HepG2 (cell line): ENCODE measurements around the gene ABCA2. TPM values are rescaled to one million over a fixed set of nuclear protein-coding genes. Genes with fewer than 3 reads are reported as not detected.

ENCODE experiments used
- ATF1 ChIP-seq: IDR thresholded peaks from 2 replicates; pipeline ENCODE4 v1.6.1; 2016; ENCODE audit warnings: mild to moderate bottlenecking, control low read depth
- ATF6 ChIP-seq: sonication (generic); formaldehyde crosslinking; conservative IDR thresholded peaks from 2 replicates; pipeline ENCODE4 v1.4.0; 2020; ENCODE audit warnings: missing genetic modification reagents
- EHMT2 ChIP-seq: fragments of 200-600 bp; sonication (generic); IDR thresholded peaks from 2 replicates; pipeline ENCODE4 v1.7.0; 2017; ENCODE audit warnings: antibody characterized with exemption, low read depth, low read length, borderline replicate concordance
- GABPB1 ChIP-seq: IDR thresholded peaks from 2 replicates; pipeline ENCODE4 v1.6.1; 2016; ENCODE audit warnings: mild to moderate bottlenecking, missing genetic modification reagents, moderate library complexity, missing compliant biosample characterization
- GTF3A ChIP-seq: sonication (generic); formaldehyde crosslinking; conservative IDR thresholded peaks from 2 replicates; pipeline ENCODE4 v1.4.0; 2020; ENCODE audit warnings: mild to moderate bottlenecking, missing genetic modification reagents
- MAFG ChIP-seq: sonication (generic); formaldehyde crosslinking; IDR thresholded peaks from 2 replicates; pipeline ENCODE4 v1.5.1; 2020; ENCODE audit warnings: mild to moderate bottlenecking, missing genetic modification reagents
- NFE2 ChIP-seq: sonication (generic); formaldehyde crosslinking; IDR thresholded peaks from 2 replicates; pipeline ENCODE4 v1.4.0; 2020; ENCODE audit warnings: missing genetic modification reagents
- NFE2L2 ChIP-seq: fragments of 150-350 bp; IDR thresholded peaks from 2 replicates; pipeline ENCODE4 v1.6.1; 2014; ENCODE audit warnings: low read length
- NFKB2 ChIP-seq: sonication (generic); formaldehyde crosslinking; IDR thresholded peaks from 2 replicates; pipeline ENCODE4 v1.4.0; 2020; ENCODE audit warnings: missing genetic modification reagents, borderline replicate concordance
- NR3C1 ChIP-seq: sonication (generic); formaldehyde crosslinking; IDR thresholded peaks from 2 replicates; pipeline ENCODE4 v1.4.0; 2020; ENCODE audit warnings: missing genetic modification reagents
- PRPF4 ChIP-seq: fragments of 200-400 bp; formaldehyde crosslinking; IDR thresholded peaks from 2 replicates; pipeline ENCODE4 v1.6.1; 2016; ENCODE audit warnings: low read length, low read depth; ENCODE audit not compliant: poor library complexity, severe bottlenecking
- RFX3 ChIP-seq: IDR thresholded peaks from 2 replicates; pipeline ENCODE4 v1.6.1; 2016; ENCODE audit warnings: missing biosample characterization, missing genetic modification reagents
- SMAD1 ChIP-seq: sonication (generic); formaldehyde crosslinking; IDR thresholded peaks from 2 replicates; pipeline ENCODE4 v1.4.0; 2020; ENCODE audit warnings: missing genetic modification reagents, low read depth, mild to moderate bottlenecking, borderline replicate concordance
- SOX13 ChIP-seq, 3 experiments: fragments of 450-650 bp in 1 of 3; sonication (generic) in 1 of 3; formaldehyde crosslinking in 1 of 3; IDR thresholded peaks in 2 of 3; conservative IDR thresholded peaks in 1 of 3; 2 replicates each; pipeline versions ENCODE4 v1.5.0 to v1.6.1; 2016 to 2020; ENCODE audit warnings: antibody characterized with exemption in 1 of 3, mild to moderate bottlenecking in 1 of 3, missing compliant biosample characterization in 1 of 3, missing genetic modification reagents in 1 of 3, moderate library complexity in 1 of 3
- SPEN ChIP-seq: sonication (generic); formaldehyde crosslinking; IDR thresholded peaks from 2 replicates; pipeline ENCODE4 v1.5.1; 2020; ENCODE audit warnings: low read depth, mild to moderate bottlenecking, missing genetic modification reagents
- TEAD2 ChIP-seq: sonication (generic); formaldehyde crosslinking; IDR thresholded peaks from 2 replicates; pipeline ENCODE4 v1.9.0; 2021; ENCODE audit warnings: missing genetic modification reagents
- U2AF1 ChIP-seq: fragments of 200-400 bp; formaldehyde crosslinking; optimal IDR thresholded peaks from 2 replicates; pipeline ENCODE3; 2017; ENCODE audit warnings: mild to moderate bottlenecking, low read depth, low read length
- ZBTB7B ChIP-seq: sonication (generic); formaldehyde crosslinking; IDR thresholded peaks from 2 replicates; pipeline ENCODE4 v1.4.0; 2020; ENCODE audit warnings: missing genetic modification reagents
- ZNF274 ChIP-seq: sonication (generic); formaldehyde crosslinking; IDR thresholded peaks from 2 replicates; pipeline ENCODE4 v1.5.1; 2020; ENCODE audit warnings: mild to moderate bottlenecking, missing genetic modification reagents
- ZNF333 ChIP-seq: sonication (generic); formaldehyde crosslinking; IDR thresholded peaks from 2 replicates; pipeline ENCODE4 v1.4.0; 2020; ENCODE audit warnings: mild to moderate bottlenecking, missing genetic modification reagents, borderline replicate concordance
- ZNF546 ChIP-seq: sonication (generic); formaldehyde crosslinking; conservative IDR thresholded peaks from 2 replicates; pipeline ENCODE4 v1.8.1; 2023; ENCODE audit warnings: mild to moderate bottlenecking, missing genetic modification reagents
- polyA plus RNA-seq, 8 experiments: library from polyadenylated mRNA; depleted of rRNA in 3 of 8; stranded (reverse) in 7 of 8; unstranded in 1 of 8; fragments of >200 nt; fragmentation: Illumina TruSeq in 4 of 8; extraction: Trizol in 4 of 8; gene quantifications; 2 replicates each; pipeline versions ENCODE4 v1.2.1 to v1.2.3, GENCODE V29; 2011 to 2016; ENCODE audit warnings: low read depth in 4 of 8, missing spikeins in 1 of 8, mixed read lengths in 1 of 8; ENCODE audit not compliant: insufficient read depth in 1 of 8
- total RNA-seq, 5 experiments: library from RNA; depleted of rRNA; stranded (reverse); fragments of >200 nt; fragmentation: Illumina TruSeq; extraction: Trizol; gene quantifications; 2 replicates each; pipeline ENCODE4 v1.2.3, GENCODE V29; 2016; ENCODE audit warnings: low read depth in 1 of 5
- TF ChIP-seq, protein P1 (sequence below): sonication (generic); formaldehyde crosslinking; IDR thresholded peaks from 2 replicates; pipeline ENCODE4 v1.4.0; 2020; ENCODE audit warnings: mild to moderate bottlenecking, missing genetic modification reagents
- TF ChIP-seq, protein P2 (sequence below): sonication (generic); formaldehyde crosslinking; conservative IDR thresholded peaks from 2 replicates; pipeline ENCODE4 v1.8.0; 2022; ENCODE audit warnings: mild to moderate bottlenecking, moderate library complexity, missing genetic modification reagents

ABCA2 gene
- total and polyA plus RNA-seq, 2 of the 13 experiments (the other 11 are each of a cell fraction or from before 2014, with no cell fraction given), result 2.9 to 19.2 TPM

- TF ChIP-seq, protein P1, sequence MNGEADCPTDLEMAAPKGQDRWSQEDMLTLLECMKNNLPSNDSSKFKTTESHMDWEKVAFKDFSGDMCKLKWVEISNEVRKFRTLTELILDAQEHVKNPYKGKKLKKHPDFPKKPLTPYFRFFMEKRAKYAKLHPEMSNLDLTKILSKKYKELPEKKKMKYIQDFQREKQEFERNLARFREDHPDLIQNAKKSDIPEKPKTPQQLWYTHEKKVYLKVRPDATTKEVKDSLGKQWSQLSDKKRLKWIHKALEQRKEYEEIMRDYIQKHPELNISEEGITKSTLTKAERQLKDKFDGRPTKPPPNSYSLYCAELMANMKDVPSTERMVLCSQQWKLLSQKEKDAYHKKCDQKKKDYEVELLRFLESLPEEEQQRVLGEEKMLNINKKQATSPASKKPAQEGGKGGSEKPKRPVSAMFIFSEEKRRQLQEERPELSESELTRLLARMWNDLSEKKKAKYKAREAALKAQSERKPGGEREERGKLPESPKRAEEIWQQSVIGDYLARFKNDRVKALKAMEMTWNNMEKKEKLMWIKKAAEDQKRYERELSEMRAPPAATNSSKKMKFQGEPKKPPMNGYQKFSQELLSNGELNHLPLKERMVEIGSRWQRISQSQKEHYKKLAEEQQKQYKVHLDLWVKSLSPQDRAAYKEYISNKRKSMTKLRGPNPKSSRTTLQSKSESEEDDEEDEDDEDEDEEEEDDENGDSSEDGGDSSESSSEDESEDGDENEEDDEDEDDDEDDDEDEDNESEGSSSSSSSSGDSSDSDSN (CRISPR knock-in tag), result peak; percentile 37; the same call in 1 of the 2 replicates
- TF ChIP-seq TEAD2, result no peak
- TF ChIP-seq ZNF333 (CRISPR knock-in tag), result no peak
- no peak for TF ChIP-seq NR3C1 (CRISPR knock-in tag)
- no peak for TF ChIP-seq NFE2L2
- no peak for TF ChIP-seq RFX3 (CRISPR knock-in tag)
- TF ChIP-seq SOX13 (IDR thresholded peaks at IDR 0.05), result no peak
- TF ChIP-seq SOX13 (CRISPR knock-in tag; conservative IDR thresholded peaks at IDR 0.05 in 1 of 2, IDR thresholded peaks at IDR 0.05 in 1 of 2), result 0 out of 4 replicates have a peak, but pooled peaks of 1 of the 2 experiments have one; percentile 7
- TF ChIP-seq ZBTB7B (CRISPR knock-in tag), result 0 out of 2 replicates have a peak, but pooled peaks have one; percentile 49
- no peak for TF ChIP-seq MAFG (CRISPR knock-in tag)
- TF ChIP-seq ZNF274, result no peak
- TF ChIP-seq, protein P2, sequence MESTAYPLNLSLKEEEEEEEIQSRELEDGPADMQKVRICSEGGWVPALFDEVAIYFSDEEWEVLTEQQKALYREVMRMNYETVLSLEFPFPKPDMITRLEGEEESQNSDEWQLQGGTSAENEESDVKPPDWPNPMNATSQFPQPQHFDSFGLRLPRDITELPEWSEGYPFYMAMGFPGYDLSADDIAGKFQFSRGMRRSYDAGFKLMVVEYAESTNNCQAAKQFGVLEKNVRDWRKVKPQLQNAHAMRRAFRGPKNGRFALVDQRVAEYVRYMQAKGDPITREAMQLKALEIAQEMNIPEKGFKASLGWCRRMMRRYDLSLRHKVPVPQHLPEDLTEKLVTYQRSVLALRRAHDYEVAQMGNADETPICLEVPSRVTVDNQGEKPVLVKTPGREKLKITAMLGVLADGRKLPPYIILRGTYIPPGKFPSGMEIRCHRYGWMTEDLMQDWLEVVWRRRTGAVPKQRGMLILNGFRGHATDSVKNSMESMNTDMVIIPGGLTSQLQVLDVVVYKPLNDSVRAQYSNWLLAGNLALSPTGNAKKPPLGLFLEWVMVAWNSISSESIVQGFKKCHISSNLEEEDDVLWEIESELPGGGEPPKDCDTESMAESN (CRISPR knock-in tag), result no peak
- peak; percentile 38; the same call in 1 of the 2 replicates for TF ChIP-seq GABPB1 (CRISPR knock-in tag)
- no peak for TF ChIP-seq PRPF4
- no peak for TF ChIP-seq ATF1 (CRISPR knock-in tag)
- no peak for TF ChIP-seq NFE2 (CRISPR knock-in tag)
- no peak for TF ChIP-seq EHMT2
- TF ChIP-seq ZNF546, result peak; percentile 68; the same call in 1 of the 2 replicates
- TF ChIP-seq SMAD1 (CRISPR knock-in tag), result no peak
- TF ChIP-seq NFKB2 (CRISPR knock-in tag), result no peak
- no peak for TF ChIP-seq ATF6 (CRISPR knock-in tag)
- peak; percentile 40; the same call in 1 of the 2 replicates for TF ChIP-seq SPEN (CRISPR knock-in tag)
- no peak for TF ChIP-seq U2AF1
- TF ChIP-seq GTF3A (CRISPR knock-in tag), result no peak
Measured at GRCh38 chr9:137034709-137035506, 6.9 kb upstream of the ABCA2 start (continued).
